ENCODE data around the gene TMEM121.
"Not testable (repeated sequence)": the region's sequence is repeated elsewhere in the genome, so short reads cannot be mapped to it uniquely, and the experiment has no call there.

The TMEM121 gene

DNA sequence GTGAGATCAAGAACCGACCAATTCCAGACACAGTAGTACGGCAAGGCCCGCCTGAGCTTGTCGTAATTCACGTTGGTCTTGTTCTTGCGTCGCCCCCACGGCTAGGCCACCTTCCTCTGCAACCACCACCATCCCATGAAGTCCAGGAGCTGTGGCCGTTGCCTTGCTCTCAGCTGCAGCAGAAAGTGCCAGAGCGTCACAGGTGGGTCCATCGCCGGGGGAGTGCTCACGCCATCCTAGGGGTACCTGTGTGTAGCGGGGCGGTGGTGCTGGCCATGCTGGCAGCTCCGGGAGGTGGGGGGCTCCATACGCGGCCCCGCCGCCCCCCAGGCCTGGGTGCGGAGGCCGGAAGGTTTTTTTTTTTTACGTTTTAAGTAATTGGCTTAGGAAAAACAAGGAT is 23.1 kb downstream of the TMEM121 start:
- DNase-seq, result no peak

DNA sequence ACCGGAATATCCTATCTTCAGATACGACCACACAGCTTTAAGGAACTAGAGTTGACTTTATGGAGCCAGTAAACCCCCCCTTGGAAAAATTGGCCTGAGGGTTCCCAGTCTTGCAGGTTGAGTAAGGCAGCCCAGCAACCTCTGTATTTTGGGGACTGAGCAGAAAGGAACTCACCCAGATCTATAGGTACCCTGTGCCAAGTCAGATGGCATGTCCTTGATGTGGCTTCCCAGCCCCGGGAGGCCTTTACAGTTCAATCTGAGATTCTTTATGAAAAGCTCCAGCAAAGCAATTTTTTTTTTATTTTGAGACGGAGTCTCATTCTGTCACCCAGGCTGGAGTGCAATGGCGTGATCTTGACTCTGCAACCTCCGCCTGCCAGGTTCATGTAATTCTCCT is 27.6 kb downstream of the TMEM121 start:
- no peak for DNase-seq

DNA sequence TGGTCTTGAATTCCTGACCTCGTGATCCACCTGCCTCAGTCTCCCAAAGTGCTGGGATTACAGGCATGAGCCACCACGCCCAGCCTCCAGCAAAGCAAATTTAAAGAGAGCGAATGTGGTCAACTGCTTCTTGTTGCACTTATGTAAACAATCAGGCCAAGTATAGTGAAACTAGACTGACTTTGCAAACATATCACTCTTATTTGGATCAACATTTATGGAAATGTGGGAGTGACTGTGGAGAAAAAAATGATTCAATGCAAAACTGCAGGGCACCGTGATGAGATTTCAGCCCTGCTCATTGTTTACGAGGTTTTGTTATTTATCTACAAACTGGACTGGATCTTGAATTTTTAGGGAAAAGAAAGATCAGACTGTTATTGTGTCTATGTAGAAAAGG is 28.1 kb downstream of the TMEM121 start:
- no peak for DNase-seq

DNA sequence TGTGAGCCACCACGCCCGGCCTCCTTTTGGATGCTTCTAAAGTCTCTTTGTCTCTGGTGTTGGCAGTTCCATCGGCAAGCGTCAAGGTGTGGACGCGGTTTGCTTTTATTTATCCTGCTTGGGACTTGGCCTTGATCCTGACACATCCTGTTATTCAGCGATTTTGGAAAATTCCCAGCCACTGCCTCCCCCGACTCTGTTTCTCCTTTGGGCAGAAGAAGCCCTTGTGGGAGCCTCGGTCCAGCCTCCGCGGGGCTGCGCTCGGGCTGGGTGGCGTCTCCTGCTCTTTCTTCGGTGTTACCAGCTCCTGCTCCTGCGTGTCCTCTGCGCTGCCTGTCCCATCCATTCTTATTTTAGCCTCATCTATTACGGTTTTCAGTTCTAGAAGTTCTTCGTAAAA is 31.3 kb downstream of the TMEM121 start:
- DNase-seq, result not testable (repeated sequence)

DNA sequence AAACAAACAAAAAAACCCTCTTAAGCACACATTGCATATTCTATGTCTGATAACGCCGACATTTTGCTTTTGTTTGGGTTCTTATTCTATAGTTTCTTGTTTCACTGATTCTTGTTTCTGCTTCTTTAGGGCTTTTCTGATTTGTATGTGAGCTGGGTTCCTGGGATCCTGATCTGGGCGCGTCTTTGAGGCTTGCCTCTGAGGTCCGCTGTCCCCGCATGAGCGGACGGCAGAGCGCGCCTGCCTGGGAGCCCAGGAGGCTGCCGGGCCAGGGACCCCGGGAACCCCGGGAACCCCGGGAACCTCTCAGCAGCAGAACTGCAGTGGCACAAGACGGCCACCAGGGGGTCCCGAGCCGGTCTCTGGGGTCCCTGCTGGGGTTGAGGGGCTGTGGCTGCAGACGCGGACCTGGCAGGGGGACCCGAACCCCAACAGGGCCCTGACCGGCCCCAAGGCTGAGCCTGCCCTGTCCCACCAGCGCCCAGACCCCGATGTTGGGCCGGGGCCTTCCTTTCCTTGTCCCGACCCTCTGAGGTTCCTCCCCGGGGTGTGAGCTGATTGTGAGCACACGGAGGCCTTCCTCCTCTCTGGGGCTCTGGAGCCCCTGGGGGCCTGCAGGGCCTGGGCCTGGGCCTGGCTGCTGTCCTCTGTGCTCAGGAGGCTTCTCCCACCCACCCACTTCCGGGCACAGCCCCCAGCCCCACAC is 32.2 kb downstream of the TMEM121 start:
- DNase-seq, result not testable (repeated sequence)

DNA sequence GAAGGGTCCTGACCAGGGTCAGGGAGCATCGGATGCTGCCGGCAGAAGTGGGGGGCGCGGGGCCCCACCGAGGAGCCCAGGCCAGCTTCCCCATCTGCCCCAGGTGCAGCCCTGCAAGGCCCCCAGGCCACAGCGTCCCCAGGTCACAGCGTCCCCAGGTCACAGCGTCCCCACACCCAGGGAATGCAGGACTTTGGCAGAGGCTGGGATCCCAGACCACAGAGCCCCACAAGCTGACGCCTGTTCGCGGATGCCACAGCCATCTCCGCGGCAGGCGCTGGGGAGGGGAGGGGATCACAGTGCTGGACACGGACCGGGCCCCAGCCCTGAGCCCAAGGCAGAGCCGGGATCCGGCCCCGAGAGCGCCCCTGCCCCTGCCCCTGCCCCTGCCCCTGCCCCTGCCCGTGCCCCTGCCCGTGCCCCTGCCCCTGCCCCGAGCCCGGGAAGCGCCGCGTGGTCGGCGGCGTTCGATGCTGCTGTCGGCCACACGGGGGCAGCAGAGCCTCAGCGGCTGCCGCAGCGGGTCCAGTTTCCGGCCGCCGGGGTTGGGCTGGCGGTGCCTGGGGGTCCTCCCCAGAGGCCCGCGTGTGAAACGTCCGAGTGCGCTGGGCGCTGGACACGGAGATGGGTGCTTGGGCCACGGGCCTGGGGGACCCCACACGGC is 33.1 kb downstream of the TMEM121 start:
- DNase-seq, result not testable (repeated sequence)

DNA sequence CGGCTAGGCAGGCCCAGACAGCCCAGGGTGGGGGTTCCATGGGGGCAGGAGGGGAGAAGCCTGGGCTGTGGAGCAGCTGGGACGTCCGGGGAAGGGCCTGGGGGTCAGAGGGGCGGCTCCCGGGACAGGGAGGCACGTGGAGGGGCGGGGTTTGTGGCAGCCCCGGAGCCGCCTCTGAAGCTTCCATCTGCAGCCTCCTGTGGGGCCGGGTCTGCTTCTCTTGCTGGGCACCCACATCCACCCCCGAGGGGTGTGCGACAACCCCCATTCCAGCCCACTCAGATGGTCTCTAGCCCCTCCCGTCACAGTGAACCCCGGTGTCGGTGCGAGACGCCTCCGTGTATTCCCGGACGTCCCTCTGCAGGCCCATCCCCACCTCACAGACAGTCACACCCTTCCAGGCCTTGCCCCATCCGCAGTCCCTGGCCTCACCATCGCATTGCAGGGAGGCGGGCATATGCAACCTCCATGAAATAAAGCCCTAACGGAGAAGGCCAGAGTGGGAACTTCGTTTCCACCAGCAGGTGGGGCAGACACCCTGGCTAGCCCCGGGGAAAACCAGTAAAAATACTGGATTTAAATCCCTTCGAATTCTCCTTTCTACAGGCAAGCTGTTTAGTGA is 33.8 kb downstream of the TMEM121 start:
- not testable (repeated sequence) for DNase-seq

DNA sequence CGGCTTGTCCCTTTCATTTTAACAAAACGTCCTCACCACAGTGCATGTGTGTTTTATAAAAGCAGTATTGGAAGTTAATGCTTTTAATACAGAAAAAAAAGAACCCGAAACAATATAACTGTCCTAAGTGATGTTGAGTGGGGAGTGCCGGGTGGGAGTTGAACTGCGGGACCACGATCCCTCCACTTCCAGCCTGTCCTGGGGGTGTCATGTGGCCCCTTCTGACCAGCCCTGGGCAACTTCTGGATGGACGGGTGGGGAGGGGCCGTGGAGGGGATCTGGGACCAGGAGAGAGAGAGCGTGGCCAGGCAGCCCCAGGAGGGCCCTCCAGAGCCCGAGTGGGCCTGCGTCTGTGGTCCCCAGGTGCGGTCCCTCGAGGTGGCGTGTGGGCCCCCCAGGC is 35.0 kb downstream of the TMEM121 start:
- DNase-seq, result not testable (repeated sequence)

DNA sequence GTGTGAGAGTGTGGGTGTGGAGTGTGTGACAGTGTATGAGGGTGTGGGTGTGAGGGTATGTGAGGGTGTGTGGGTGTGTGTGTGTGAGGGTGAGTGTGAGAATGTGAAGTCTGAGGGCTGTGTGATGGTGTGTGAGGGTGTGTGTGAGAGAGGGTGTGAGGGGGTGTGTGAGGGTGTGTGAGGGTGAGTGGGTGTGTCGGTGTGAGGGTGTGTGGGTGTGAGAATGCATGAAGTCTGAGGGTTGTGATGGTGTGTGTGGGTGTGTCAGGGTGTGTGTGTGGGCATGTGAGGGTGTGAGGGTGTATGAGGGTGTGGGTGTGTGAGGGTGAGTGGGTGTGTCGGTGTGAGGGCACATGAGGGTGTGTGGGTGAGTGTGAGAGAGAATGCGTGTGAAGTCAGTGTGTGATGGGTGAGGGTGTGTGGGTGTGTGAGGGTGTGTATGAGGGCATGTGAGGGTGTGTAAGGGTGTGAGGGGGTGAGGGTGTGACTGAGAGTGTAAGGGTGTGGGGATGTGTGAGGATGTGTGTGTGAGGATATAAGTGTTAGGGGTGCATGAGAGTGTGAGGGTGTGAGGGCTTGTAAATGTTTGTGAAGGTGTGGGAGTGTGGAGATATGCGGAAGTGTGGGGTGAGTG is 36.4 kb downstream of the TMEM121 start:
- DNase-seq, result no peak

DNA sequence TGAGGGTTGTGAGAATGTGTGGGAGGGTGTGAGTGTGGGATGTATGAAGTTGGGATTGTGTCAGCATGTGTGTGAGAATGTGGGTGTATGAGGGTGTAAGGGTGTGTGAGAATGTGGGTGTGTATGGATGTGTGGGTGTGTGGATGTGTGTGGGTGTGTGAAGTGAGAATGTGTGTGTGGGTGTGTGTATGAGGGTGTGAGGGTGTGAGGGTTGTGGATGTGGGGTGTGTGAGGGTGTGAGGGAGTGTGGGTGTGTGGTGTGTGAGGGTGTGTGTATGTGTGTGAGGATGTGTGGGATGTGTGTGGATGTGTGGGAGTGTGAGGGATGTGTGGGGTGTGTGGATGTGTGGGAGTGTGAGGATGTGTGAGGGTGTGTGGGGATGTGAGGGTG is 37.0 kb downstream of the TMEM121 start:
- no peak for DNase-seq

DNA sequence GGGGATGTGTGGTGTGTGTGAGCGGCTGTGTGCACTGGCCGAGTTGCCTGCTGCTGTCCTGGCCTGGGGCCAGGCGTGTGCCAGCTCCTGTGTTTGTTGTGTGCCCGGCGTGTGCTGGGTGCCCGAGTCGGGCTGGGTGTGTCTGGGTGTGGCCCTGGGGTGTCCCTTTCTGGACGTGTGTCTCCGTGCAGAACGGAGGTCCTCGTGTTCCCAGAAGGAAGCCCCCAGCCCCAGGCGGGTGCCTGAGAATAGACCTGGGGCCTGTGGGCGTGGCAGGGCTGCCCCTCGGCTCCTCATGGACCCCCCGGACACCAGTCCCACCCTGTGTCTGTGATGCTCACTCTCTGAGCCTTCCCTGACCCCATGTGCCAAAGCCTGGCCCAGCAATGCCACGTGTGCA is 38.2 kb downstream of the TMEM121 start:
- DNase-seq, result not testable (repeated sequence)

DNA sequence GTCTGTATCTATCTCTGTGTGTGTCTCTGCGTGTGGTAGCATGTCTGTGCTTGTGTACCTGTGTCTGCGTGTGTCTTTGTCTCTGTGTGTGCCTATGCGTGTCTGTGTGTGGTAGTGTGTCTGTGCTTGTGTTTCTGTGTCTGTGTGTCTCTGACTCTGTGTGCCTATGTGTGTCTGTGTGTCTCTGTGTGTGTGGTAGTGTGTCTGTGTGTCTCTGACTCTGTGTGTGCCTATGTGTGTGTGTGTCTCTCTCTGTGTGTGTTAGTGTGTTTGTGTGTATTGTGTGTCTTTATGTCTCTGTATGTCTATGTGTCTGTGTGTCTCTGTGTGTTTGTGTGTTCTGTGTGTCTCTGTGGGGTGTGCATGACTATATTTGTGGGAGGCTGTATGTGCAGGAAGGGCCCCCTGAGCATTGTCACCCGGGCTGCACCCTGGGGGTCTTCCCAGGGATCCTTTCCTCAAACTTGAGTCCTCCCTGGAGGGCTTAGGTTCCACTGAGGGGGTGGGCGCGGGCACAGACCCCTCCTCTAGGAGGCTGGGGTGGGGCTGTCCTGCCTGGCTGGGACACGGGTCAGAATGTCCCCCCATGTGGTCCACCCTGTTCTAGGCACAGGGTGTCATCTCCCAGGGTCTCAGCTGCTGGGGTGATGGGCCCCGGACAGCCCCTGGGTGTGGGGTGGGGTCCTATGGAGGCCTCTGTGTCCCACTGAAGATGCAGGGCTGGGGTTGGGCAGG is 39.0 kb downstream of the TMEM121 start:
- not testable (repeated sequence) for DNase-seq

DNA sequence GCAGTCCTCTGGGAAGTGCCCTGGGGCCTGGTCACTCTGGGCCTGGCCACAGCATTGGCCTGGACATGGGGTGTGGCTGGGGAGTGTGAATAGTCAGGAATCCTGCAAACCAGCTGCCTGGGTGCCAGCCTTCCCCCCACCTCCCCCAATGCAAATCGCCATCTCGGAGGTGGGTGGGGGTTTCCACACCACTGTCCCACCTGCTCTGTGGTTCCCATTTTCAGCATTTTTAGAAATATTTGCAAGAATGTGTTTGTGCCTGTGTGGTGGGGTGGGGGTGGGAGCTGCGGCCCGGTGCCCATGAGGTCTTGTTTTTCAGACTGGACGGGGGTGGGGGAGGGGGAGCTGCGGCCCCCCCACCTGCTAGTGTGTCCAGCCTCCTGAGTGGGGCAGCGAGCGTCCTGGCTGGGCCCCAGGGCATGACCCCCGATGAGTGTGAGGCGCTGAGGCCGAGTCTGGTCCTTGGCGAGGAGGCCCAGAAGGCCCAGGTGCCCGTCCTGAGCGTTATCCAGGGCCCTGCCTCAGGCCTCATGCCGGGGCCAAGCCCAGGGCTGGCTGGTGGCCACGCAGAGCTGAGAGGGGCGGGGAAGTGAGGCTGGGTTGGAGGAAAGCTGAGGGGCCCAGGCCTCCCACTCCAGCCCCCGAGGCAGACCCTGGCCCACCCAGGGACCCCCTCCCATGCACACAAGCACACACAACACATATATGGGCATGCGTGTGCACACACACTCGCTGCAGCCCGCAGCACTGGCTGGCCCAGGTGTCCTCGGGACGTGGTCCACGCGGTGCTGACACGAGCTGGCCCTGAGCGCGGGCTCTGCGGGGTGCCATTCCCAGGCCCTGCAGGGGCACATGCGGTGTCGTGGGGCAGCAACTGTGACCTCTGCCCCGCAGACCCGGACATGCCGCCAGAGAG is 40.1 kb downstream of the TMEM121 start:
- not testable (repeated sequence) for DNase-seq

DNA sequence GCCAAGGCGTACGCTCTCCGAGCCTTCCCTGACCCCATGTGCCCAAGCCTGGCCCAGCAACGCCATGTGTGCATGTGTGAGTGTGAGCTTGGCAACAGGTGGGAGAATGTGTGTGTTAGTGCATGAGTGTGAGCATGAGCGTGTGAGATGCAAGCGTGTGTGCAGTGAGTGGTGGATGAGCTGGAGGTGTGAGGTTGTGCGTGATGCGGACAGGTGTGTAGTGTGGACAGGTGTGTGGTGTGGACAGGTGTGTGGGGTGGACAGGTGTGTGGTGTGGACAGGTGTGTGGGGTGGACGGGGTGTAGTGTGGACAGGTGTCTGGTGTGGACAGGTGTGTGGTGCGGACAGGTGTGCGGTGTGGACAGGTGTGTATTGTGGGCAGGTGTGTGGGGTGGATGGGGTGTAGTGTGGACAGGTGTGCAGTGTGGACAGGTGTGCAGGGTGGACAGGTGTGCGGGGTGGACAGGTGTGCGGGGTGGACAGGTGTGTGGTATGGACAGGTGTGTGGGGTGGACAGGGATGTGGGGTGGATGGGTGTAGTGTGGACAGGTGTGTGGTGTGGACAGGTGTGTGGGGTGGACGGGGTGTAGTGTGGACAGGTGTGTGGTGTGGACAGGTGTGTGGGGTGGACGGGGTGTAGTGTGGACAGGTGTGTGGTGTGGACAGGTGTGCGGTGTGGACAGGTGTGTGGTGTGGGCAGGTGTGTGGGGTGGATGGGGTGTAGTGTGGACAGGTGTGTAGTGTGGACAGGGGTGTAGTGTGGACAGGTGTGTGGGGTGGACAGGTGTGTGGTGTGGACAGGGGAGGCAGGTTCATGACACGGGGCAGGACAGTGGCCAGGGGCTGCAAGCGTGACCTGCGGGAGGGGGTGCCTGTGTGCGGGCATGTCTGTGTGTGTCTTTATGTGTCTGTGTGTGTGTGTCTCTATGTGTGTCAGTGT is 41.1 kb downstream of the TMEM121 start:
- not testable (repeated sequence) for DNase-seq

DNA sequence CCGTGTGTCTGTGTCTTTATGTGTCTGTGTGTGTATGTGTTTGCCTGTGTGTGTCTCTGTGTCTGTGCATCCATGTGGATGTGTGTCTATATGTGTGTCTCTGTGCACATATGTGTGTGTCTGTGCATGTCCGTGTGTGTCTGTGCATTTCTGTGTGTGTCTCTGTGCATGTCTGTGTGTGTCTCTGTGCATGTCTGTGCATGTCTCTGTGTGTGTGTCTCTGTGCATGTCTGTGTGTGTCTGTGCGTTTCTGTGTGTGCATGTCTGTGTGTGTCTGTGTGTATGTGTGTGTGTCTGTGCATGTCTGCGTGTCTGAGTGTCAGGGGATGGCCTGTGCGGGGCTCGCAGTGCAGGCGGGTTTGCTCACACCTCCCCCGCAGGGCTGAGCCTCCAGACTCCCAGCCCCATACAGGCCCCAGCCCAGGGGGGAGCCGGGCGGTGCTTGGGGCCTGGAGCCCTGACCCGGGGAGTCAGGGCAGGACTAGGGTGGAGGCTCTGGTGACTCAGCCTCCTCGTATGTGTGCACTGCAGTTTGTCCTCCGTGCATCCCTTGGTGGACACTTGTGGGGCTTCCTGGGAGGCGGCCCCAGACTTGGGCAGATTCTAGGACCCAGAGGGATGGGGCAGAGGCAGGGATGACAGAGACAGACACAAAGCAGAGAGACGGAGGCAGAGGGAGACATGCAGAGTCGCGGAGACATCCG is 41.9 kb downstream of the TMEM121 start:
- DNase-seq, result not testable (repeated sequence)

DNA sequence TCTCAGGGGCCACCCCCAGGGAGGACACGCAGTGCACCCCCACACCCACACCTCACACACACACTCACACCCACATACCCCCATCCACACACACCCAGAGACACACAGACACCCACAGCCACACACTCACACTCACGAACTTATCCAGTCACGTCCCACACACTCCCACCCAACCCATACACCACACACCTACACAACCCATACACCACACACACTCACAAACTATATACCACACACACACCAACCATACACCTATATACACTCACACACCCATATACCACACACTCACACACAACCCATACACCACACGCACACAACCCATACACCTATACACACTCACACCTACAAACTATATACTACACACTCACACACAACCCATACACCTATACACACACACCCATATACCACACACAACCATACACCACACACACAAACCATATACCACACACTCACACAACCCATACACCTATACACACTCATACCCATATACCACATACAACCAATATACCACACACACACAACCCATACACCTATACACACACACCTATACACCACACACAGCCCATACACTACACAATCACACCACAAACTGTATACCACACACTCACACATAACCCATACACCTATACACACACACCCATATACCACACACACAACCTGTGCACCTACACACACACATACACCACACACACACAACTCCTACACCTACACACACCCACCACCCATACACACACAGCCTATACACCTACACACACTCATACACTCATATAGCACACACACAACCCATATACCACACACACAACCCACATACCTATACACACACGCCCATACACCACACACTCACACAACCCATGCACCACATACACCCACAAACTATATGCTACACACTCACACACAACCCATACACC is 42.7 kb downstream of the TMEM121 start:
- DNase-seq, result no peak

DNA sequence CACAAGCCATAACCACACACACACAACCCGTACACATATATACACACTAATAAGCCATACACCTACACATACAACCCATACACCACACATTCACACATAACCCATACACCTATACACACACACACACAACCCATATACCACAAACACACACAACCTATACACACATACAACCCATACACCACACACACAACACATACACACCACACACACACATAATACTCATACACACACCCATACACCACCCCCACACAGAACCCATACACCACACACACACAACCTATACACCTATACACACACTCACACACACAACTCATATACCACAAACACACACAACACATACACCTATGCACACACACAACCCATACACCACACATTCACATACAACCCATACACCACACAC is 44.1 kb downstream of the TMEM121 start:
- DNase-seq, result no peak

DNA sequence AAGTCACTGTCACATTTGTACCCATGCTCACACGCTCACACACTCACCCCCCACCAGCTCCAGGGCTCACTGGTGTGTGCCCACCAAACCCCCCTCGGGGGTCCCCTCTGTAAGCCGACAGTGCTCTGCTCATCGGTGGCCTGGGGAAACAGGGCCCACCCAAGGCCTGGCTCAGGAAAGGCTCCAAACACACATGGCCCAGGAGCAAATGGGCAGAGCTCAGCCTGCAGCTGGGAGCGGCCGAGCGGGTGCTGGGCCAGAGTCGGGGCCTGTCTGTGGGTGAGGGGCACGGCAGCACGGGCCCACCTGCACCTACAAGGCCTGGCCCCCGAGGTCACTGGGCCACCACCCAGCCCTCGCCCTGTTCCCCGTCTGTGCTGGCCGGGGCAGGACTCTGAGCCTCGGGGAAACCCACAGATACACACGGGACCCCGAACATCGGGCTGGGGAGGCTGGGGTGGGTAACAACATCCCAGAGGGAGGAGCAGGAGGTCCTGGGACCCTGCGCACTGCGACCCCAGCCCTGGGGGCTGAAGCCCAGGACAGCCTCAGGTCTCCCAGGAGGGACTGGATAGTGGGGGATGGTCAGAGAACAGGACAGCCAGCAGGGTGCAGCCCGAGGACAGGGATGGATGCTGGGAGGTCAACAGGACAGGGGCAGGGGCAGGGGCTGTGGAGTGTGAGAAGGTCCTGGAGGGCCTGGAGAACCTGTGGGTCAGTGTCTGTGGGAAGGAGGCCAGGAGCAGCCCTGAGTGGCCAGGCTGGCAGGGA is 45.0 kb downstream of the TMEM121 start:
- DNase-seq, result not testable (repeated sequence)
